Left forelimb (tissue), 1 donor: ENCODE results near the gene RHOT2.

Experiments used
- DNase-seq: peaks from one replicate; pipeline ENCODE4 v3.0.0-alpha.2; 2018; ENCODE audit warnings: low spot score

The RHOT2 gene

DNA sequence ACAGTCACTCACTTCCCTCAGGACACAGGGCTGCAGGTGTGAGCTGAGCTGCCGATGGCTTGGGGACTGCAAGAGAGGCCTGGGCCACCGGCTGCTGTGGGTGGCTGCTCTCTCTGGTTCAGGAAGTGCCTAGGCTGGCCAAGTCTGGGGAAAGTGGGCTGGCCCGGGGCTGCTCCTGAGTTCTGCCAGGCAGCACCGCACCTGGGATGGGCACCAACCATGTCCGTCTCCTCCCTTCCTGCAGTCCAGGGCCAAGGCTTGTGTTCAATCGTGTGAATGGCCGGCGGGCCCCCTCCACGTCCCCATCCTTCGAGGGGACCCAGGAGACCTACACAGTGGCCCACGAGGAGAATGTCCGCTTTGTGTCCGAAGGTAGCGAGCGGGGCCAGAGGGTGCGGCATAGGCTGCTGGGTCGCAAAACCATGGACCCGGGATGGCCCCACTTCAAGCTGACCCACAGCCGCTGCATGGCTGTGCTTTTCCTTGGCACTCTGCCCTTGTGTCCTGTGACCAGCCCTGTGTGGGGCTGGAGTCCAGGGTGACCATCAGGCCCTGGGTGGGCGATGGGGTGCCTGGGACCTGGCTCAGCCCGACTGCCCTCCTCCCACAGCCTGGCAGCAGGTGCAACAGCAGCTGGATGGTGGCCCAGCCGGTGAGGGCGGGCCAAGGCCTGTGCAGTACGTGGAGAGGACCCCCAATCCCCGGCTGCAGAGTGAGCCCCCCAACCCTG, 20.6 kb upstream of the RHOT2 start:
- DNase-seq: no peak

- DNase-seq: no peak
These were observed 19.7 kb upstream of the RHOT2 start for GRCh38 chr16:648071-648780.

DNA sequence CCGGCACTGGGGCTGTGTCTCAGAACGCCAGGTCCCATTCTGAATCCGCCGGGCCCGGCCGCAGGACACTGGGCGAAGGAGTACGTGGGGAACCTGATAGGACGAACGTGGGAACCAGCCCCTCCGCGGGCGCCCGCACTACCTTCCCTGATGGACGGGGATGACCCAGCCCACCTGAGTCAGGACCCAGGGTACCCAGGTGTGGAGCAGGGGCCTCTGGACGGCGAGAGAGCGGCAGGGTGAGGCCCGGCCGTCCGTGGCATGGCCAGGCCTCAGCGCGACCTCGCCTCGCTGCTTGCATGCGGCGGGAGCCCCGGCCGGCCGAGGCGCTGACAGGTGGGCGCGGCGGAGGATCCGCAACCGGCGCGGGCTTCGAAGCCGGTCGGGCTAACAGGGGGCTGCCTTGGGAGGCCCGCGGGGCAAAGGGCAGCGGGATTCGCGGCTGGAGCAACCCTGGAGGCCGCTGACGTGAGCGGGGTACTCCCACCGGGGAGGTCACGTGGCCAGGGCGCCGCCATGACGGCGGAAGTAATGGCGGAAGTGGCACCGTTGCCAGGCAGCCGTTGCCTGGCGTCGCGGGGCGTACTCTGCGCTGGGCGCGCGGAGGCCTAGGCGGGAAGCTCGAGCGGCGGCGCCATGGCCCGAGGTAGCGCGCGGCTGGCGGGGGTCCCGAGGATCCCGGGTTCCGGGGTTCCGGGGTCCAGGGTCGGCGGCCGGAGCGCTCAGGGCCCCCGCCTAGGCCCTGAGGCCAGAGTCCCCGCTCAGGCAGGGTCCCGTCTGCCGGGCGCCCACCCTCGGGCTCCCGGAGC, 18.9 kb upstream of the RHOT2 start, which contains the start of gene WDR90:
Gene WDR90, plus strand, starts transcription at position 585 of the 809 bp plus-strand sequence. Its CDS starts 52 bp downstream, at position 637.
- DNase-seq: peak; percentile 95

GRCh38 chr16:649631-650030, 18.3 kb upstream of the RHOT2 start:
- DNase-seq: no peak

DNA sequence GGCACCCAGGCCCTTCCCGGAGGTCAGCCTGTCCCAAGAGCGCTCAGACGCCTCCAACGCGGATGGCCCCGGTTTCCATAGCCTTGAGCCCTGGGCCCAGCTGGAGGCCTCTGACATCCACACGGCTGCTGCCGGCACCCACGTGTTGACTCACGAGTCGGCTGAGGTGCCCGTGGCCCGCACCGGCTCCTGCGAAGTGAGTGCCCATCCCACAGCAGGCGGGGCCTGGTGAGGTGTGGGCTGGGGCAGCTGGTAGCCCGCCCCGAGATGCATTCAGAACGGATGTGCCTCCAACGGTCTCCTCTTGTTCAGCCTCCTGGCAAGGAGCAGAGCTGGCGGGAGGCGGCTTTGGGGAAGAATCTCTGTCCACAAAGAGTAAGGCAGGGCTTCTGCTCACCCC, 16.1 kb upstream of the RHOT2 start:
- no peak for DNase-seq

GRCh38 chr16:652454-653305, 15.3 kb upstream of the RHOT2 start:
- DNase-seq: no peak

- DNase-seq: no peak
These were observed 13.9 kb upstream of the RHOT2 start for GRCh38 chr16:654034-654433.

DNA sequence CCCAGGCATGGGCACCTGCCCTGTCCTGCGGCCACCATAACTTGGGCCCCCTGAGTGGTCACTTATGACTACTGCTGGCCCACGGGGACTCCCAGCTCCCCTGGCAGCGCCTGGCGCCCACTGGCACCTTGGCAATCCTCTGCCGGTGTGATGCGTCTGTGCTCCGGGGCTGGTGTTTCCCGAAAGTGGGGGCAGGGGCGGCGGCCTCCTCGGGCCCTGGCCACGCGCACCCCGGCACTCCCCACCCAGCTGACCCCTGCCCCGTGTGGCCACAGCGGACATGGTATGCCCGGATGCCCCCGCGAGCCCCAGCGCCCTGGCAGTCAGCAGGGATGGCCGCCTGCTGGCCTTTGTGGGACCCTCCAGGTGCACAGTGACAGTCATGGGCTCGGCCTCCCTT, 10.4 kb upstream of the RHOT2 start:
- no peak for DNase-seq

GRCh38 chr16:658679-659571, 9.0 kb upstream of the RHOT2 start:
- DNase-seq: no peak

GRCh38 chr16:659618-660017, 8.3 kb upstream of the RHOT2 start:
- DNase-seq: no peak

- DNase-seq: no peak
These were observed 7.8 kb upstream of the RHOT2 start for GRCh38 chr16:660132-660458.

GRCh38 chr16:660459-661183, 7.3 kb upstream of the RHOT2 start:
- DNase-seq: peak; percentile 85

GRCh38 chr16:661184-661821, 6.6 kb upstream of the RHOT2 start:
- DNase-seq: no peak

- DNase-seq: no peak
These were observed 5.8 kb upstream of the RHOT2 start for GRCh38 chr16:662095-662494.

DNA sequence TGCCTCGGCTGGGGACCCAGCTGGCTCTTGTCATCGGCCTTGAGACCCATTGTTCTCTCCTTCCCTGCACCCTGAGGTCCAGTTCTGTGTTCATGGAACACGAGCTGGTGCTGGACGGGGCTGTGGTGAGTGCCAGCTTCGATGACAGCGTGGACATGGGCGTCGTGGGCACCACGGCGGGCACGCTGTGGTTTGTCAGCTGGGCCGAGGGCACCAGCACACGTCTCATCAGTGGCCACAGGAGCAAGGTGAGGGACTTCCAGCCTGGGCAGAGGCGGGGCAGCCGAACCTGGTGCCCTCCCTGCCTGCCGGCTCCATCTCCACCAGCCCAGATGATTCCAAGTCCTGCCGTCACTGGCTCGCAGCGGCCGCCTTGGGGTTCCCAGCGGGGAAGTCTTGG, 5.3 kb upstream of the RHOT2 start:
- no peak for DNase-seq

GRCh38 chr16:666572-666971, 1.4 kb upstream of the RHOT2 start:
- no peak for DNase-seq

DNA sequence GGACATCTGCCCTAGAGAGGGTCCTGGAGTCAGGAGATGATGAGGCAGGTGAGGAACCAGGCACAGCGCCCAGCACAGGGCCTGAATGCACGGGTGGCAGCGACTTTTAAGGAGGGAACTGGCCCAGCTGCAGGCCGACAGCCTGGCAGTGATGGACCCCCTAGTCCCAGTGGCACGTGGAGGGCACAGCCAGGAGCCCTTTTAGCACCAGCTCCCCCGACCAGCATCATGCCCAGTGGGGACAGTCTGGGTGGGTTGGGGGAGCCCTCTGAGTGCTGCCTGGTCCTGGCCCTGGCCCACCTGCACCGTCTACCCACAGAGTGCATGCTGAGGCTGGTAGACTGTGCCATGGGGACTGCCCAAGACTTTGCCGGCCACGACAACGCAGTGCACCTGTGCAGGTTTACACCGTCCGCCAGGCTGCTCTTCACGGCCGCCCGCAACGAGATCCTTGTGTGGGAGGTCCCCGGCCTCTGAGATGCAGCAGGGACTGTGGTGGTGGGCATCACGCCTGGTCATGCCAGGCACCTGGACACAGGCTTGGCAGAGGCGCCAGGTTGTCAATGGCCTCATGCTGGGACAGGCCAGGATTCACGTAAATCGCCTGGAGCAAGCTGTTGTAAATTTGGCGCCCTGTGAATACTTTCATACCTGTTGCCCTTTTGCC, 686 bp upstream of the RHOT2 start:
- DNase-seq: no peak

DNA sequence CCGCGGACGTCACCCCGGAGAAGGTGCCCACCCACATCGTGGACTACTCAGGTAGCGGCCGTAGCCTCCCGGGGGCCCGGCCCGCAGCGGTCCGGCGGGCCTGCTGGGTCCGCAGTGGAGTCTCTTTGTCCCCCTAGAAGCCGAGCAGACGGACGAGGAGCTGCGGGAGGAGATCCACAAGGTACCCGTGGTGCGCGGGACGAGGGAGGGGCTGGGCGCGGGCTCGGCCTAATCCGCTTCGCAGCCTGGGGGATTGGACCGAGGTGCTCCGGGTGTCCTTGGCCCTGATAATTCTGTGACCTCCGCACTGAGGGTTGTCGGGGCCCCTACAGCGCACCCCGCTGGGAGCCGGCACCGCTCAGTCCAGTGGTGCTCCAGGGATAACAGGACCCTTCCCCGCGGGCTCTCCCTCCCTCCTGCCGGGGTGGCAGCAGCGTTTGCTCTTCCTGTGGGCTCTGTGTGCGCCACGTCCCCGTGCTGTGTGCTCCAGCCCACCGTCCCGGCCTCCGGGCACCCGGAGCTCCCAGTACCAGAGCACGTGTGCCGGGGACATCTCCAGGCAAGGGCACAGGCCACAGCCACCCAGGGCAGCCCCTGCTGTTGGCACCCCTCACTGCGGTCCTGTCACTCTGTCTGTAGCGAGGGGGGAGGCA, 713 bp downstream of the RHOT2 start:
- DNase-seq: no peak

GRCh38 chr16:669666-670065, 1.7 kb downstream of the RHOT2 start:
- no peak for DNase-seq
